Midbrain (tissue), 1 donor: ENCODE measurements around the gene MEDAG.

Experiments used
- DNase-seq: peaks from one replicate; lab custom pipeline; 2025; lab: John Stamatoyannopoulos, UW

The MEDAG gene

DNA sequence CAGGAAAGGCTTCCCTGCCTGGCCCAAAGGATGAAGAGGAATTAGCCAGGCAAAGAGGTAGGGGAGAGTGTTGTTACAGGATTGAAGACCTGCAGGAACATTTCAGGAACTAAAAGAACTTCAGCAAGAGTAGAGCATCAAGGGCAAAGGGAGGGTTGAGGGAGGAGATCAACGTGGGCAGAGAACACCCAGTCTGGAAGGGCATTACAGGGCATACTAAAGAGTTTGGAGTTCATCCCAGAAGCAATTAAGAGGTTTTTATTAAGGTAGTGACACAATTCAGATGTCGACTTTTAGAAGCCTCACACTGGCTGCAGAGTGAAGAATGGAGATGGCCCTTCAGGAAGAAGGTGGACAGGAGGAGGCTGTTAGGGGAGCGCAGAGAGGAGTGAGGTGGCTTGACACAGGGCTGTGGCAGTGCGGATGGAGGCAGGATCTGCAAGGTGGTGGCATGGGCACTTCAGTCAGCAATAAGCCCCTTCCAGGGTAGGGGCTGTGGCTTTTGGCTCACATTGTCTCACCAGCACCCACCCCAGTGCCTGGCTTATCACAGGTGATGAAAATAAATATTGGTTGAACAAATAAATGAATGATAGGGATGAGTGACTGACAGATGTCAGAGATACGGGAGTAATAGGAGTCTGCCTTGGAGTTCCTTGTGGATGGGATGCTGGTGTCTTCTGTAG, 51.3 kb downstream of the MEDAG start:
- DNase-seq, result no peak

DNA sequence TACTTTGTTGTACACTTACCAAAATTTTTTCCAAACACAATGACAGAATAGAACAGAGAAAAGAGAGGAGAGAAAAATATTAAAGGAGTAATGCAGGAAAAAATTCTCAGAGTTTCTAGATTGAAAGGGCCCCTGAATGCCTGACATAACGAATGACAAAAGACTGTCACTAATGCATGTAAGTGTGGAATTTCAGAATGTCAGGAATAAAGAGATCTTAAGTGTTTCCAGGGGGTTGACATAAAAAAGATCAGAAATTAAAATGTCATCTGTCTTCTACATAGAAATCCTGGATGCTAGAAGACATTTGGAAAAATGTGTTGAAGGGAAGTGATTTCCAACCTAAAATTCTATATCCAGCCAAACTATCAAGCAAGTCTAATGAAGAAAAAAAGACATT, 53.6 kb downstream of the MEDAG start:
- DNase-seq, result no peak

DNA sequence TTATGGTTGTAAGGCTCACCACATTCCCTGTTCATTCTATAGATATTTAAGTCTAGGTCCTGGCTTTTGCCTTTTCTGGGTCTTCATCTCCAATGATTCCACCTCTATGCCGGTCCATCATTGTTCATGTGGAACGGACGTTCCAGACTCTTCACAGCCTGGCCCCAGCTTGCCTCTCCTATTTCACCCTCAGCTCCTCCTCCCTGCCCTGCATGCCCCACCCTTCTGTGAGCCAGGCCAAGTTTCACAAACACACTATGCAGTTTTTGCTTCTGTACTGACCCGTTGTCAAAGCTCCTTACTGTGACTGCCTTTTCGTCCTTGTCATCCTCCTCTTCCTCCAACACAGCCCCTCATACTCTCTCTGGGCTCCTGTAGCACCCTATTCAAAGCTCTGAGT, 57.7 kb downstream of the MEDAG start:
- no peak for DNase-seq

DNA sequence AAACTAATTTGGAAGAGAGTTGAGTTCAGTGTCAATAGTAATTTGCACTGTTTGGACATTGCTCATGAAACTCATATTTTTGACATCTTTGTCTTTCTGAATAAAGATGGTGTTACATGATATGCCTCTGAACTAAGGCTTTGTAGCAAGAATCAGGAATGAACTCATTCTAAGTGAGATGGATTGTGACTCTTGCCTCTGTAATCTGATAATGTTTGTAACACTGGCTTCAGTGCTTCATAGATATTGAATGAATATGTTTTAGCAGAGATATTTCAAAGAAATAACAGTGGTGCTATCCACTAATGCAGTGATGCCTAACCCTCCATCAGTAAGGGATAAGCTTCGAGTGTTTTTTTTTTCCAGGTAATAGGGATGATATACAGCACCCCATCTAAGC, 59.3 kb downstream of the MEDAG start:
- DNase-seq, result no peak

DNA sequence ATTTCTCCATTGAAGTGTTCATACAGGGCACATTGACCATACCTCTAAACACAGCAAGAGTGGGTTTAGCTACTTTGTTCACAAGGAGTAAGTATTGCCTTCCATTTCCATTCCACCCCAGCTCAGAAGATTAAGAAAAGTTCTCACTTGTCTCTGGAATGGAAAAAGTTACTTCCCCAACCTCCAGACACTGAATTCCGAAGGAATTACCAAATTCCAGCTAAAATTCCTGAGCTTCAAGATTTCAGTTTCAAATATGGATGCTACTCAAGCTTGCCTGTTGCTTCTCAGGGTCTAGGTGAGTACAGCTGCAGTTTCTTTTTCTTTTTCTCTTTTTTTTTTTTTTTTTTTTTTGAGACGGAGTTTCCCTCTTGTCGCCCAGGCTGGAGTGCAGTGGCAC, 60.0 kb downstream of the MEDAG start:
- DNase-seq, result no peak

DNA sequence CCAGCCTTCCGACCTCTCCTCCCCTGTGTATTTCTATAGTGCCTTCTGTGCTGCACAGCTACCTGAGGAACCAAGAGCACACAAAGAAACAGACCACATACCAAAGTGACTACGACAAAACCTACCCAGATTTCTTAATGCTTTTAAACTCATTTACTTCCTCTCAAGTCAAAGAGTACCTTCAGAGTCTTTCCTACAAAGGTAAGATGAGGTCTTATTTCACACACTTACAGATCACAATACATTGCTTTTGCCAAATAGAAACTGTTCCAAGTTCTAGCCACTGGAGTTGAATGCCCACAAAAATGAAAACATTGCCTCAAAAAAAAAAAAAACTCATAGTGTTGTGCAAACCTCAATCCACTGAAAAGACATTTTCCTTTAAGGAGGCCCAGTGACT, 62.8 kb downstream of the MEDAG start:
- no peak for DNase-seq

DNA sequence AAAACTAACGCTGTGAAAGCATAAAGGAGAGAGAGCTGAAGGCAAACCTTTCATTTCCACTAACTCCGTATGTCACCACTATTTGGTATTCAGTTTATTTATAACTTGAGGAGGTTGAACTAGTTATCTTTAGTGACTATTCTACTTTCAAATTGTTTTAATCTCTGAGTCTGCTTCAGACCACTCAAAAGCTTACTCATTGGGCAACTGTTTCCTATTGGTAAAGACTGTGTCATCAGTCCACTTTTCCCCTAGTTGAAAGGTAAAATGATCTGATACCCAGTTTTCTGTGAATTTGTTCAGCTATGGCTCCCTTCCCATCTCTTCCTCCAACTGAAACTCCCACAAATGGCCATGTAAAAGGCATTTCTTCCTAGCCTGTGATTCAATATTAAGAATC, 65.5 kb downstream of the MEDAG start:
- no peak for DNase-seq

DNA sequence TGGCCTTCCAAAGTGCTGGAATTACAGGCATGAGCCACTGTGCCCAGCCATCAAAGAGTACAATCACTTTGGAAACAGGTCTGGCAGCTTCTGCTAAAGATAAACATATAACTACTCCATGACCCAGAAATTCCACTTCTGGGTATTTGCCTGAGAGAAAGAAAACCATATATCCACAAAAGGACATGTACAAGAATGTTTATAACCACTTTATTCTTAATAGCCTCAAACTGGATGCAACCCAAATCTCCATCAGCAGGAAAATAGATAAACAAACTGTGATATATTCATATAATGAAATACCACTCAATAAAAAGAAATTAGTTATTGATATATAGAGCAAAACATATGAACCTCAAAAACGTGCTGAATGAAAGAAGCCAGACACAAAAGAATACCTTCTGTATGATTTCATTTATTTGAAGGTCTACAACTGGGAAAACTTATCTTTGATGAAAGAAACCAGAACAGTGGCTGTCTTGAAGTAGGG, 66.9 kb downstream of the MEDAG start:
- DNase-seq, result no peak

DNA sequence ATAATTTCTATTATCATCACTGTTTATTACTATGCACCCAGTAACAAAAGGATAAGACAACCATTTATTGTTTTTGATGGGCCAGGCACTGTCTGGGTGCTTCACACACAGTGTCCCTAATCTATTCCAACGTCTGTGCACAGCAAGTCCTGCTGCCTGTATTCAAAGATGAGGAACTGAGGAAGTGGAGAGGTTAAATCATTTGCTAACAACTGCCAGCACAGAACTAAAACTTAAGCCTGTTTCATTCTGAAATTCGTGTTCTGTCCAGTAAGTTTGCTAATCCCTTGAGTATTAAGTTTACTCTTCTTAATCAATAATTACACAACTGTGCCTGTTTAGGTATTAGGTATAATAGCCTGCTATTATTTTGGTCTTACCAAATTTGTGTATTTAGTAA, 68.3 kb downstream of the MEDAG start:
- DNase-seq, result no peak
